Natural killer cell (primary cell): ENCODE results near the gene KCNJ5. TPM values are rescaled to one million over a fixed set of nuclear protein-coding genes. Genes with fewer than 3 reads are reported as not detected.
A peak's percentile ranks its signal among the peaks of the same experiment; 100 is the strongest.

Experiments
- ATAC-seq, 3 donors: fragments of 150-1000 bp in 2 of 3; fragments of 200-7000 bp in 1 of 3; cut with Tn5 transposase; 1 replicate in 1 of 3; 2 replicates in 2 of 3; pipeline ENCODE4 v1.10.0; 2021; ENCODE audit warnings: mild to moderate bottlenecking in 2 of 3, moderate library complexity in 2 of 3
- DNase-seq, 2 donors: peaks; one replicate each; pipeline versions ENCODE4 v3.0.0 to v3.0.0-alpha.2; 2013 to 2021; ENCODE audit warnings: mixed read lengths in 1 of 2
- H3K27ac ChIP-seq: one replicate; pipeline ENCODE4 v1.5.1; 2013; ENCODE audit warnings: mild to moderate bottlenecking, low read length
- H3K27me3 ChIP-seq: one replicate; pipeline ENCODE4 v1.6.1; 2013; ENCODE audit warnings: low read length; ENCODE audit not compliant: control insufficient read depth, insufficient read depth
- H3K36me3 ChIP-seq: one replicate; pipeline ENCODE4 v1.6.1; 2013; ENCODE audit warnings: low read length; ENCODE audit not compliant: control insufficient read depth, insufficient read depth
- H3K4me1 ChIP-seq: one replicate; pipeline ENCODE4 v1.6.1; 2013; ENCODE audit warnings: low read length; ENCODE audit not compliant: control insufficient read depth, insufficient read depth
- H3K4me3 ChIP-seq: one replicate; pipeline ENCODE4 v1.5.1; 2013; ENCODE audit warnings: low read length
- H3K9me3 ChIP-seq: one replicate; pipeline ENCODE4 v1.6.1; 2013; ENCODE audit warnings: low read length; ENCODE audit not compliant: control insufficient read depth, insufficient read depth
- H3K27ac Mint-ChIP-seq, 2 donors: one replicate each; pipeline ENCODE4 v1.8.0; 2022; ENCODE audit warnings: mild to moderate bottlenecking in 2 of 2, mixed read lengths in 2 of 2, moderate library complexity in 1 of 2
- H3K27me3 Mint-ChIP-seq, 2 donors: one replicate each; pipeline ENCODE4 v1.8.0; 2022; ENCODE audit warnings: low read depth in 2 of 2, mixed read lengths in 2 of 2
- H3K36me3 Mint-ChIP-seq: one replicate; pipeline ENCODE4 v1.8.0; 2022; ENCODE audit warnings: mixed read lengths
- H3K4me1 Mint-ChIP-seq, 2 donors: one replicate each; pipeline ENCODE4 v1.8.0; 2022; ENCODE audit warnings: mixed read lengths in 2 of 2
- H3K4me3 Mint-ChIP-seq: one replicate; pipeline ENCODE4 v1.8.0; 2022; ENCODE audit warnings: mild to moderate bottlenecking, moderate library complexity, mixed read lengths
- H3K9me3 Mint-ChIP-seq, 2 donors: one replicate each; pipeline ENCODE4 v1.8.0; 2022; ENCODE audit warnings: mixed read lengths in 2 of 2
- WGBS: methylation state at CpG from one replicate; pipeline ENCODE4 v1.1.7; 2013; ENCODE audit warnings: missing lambda C conversion rate; ENCODE audit not compliant: insufficient coverage; 5-methylcytosine and 5-hydroxymethylcytosine counted together
- intact Hi-C: fragments of 100-400 bp; cut with micrococcal nuclease; formaldehyde crosslinking; loops from one replicate; pipeline ENCODE4 v1.14.2; 2022
- total RNA-seq, 4 donors: library from RNA; stranded (reverse); fragments of 120-200 nt in 1 of 4; gene quantifications; one replicate each; pipeline versions ENCODE4 v1.2.3 to v1.2.4, GENCODE V29; 2013 to 2022
- TF ChIP-seq, protein P1 (sequence below): fragments of 200-600 bp; IDR thresholded peaks from one replicate; pipeline ENCODE4 v1.8.0; 2022; ENCODE audit warnings: antibody characterized with exemption

Gene KCNJ5
- total RNA-seq, 3 donors from 2014 or later (not counting 1 experiment from before 2014, with no cell fraction given), result 0.09 to 0.18 (median 0.15) TPM

DNA sequence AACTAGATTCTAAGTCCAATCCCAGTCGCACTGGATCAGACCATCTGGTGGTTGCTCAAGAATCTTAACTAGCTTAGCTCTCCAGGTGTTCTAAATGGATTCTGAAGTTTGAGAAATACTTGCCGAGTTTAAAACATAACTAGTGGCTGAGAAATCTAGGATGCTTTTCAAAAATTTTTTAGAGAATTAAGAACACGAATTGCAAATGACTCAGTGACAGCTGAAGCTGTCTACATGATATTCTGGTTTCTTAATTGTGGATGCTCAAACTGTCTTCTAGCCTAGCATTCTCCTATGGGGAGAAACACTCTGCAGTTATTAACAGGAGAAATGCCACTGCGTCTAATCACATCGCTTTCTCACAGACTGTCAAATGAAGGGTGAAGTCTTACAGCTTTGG lies 71.7 kb downstream of the KCNJ5 start:
- H3K4me1 Mint-ChIP-seq, result peaks cover 25 to 29% of the 10 kb centered on the region in 2 donors
- H3K36me3 ChIP-seq, result no peaks in the 10 kb centered on the region
- no peaks in the 10 kb centered on the region for H3K27me3 Mint-ChIP-seq
- TF ChIP-seq, protein P1, sequence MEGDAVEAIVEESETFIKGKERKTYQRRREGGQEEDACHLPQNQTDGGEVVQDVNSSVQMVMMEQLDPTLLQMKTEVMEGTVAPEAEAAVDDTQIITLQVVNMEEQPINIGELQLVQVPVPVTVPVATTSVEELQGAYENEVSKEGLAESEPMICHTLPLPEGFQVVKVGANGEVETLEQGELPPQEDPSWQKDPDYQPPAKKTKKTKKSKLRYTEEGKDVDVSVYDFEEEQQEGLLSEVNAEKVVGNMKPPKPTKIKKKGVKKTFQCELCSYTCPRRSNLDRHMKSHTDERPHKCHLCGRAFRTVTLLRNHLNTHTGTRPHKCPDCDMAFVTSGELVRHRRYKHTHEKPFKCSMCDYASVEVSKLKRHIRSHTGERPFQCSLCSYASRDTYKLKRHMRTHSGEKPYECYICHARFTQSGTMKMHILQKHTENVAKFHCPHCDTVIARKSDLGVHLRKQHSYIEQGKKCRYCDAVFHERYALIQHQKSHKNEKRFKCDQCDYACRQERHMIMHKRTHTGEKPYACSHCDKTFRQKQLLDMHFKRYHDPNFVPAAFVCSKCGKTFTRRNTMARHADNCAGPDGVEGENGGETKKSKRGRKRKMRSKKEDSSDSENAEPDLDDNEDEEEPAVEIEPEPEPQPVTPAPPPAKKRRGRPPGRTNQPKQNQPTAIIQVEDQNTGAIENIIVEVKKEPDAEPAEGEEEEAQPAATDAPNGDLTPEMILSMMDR, result no peak
- DNase-seq, result no peak
- H3K36me3 Mint-ChIP-seq, result no peaks in the 10 kb centered on the region
- no peak overlapping the region for H3K27ac ChIP-seq
- intact Hi-C loops, result no loop called here
- peak in 2 of 3 donors; percentile 30 to 47 for ATAC-seq
- H3K9me3 ChIP-seq, result no peaks in the 10 kb centered on the region
- H3K9me3 Mint-ChIP-seq, result no peaks in the 10 kb centered on the region
- 65% methylated on average over 5 of the region's 5 CpGs for WGBS
- no peaks in the 10 kb centered on the region for H3K27me3 ChIP-seq
- no peak overlapping the region for H3K4me3 ChIP-seq
- peak overlapping the region; percentile 75 for H3K4me3 Mint-ChIP-seq
- H3K4me1 ChIP-seq, result peaks cover 10% of the 10 kb centered on the region
- peak overlapping the region; percentile 17 to 54 for H3K27ac Mint-ChIP-seq

DNA sequence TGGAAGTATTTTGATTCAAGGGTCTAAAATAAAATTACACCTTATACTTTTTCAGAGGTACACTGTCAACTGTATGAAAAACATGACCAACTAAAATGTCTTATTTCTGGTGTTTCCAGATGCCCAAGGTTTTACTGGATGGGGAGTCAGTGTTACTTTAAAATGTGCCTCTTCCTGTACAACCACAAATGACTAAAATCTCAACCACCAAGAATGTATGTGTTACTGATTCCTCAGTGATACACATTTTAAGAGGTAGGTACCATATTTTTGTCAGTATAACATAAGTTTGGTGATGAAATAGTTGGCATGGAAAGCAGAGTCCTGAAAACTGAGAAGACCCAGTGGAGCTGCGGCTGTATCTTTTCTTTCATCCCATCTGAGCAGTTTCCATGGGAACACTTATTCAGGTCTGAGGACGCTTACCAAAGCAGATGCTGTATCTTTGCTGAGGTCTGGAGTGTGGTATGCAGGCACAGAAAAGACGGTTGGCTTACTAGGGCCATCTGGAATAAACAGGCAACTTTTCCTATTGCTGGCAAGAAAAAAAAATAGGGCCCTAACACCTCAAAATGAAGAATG lies 72.7 kb downstream of the KCNJ5 start:
- Histone ChIP-seq H3K36me3 (no peaks in the 10 kb centered on the region), H3K4me1 (peaks cover 10% of the 10 kb centered on the region), H3K9me3 (no peaks in the 10 kb centered on the region), H3K27me3 (no peaks in the 10 kb centered on the region), H3K27ac (no peak overlapping the region), H3K4me3 (no peak overlapping the region)
- ATAC-seq, result peak in 1 of 3 donors; percentile 38
- Mint-ChIP-seq H3K9me3 (no peaks in the 10 kb centered on the region), H3K36me3 (no peaks in the 10 kb centered on the region), H3K27me3 (no peaks in the 10 kb centered on the region), H3K4me3 (no peak overlapping the region), H3K27ac (no peak overlapping the region), H3K4me1 (peaks cover 25 to 29% of the 10 kb centered on the region in 2 donors)
- intact Hi-C loops, result no loop called here
- no peak for DNase-seq
- TF ChIP-seq, protein P1, result no peak
- WGBS, result 80% methylated on average over 3 of the region's 3 CpGs

DNA sequence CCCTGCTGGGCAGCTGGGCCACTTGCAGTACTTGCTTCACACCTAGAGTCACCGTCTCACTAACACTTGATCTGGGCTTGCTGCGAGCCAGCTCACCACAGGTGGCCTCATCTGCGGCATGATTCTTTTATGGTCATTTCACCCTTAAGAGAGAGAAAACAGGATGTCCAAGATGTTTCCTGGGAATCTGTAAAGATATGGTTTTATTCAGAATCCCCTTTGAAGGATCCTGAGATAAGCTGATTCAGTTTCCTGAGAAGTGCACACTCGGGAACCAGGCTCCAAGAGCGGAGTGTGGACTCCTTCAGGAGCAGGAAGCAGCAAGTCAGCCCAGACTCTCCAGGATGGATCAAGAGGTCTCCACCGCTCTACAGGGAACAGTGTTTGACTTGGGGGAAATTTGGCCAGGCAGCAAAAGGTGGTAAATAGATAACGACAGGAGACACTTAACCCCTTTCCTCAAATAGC lies 73.3 kb downstream of the KCNJ5 start:
- Mint-ChIP-seq H3K36me3 (no peaks in the 10 kb centered on the region), H3K27me3 (no peaks in the 10 kb centered on the region), H3K4me1 (peaks cover 25 to 29% of the 10 kb centered on the region in 2 donors), H3K27ac (peak overlapping the region in 1 of 2 donors; percentile 68), H3K9me3 (no peaks in the 10 kb centered on the region), H3K4me3 (no peak overlapping the region)
- no peak overlapping the region for H3K4me3 ChIP-seq
- H3K27me3 ChIP-seq, result no peaks in the 10 kb centered on the region
- intact Hi-C loops, result no loop called here
- ATAC-seq (peak in 1 of 3 donors; percentile 41), DNase-seq (no peak)
- TF ChIP-seq, protein P1, result no peak
- H3K4me1 ChIP-seq, result peaks cover 10% of the 10 kb centered on the region
- H3K27ac ChIP-seq, result no peak overlapping the region
- WGBS, result 60% methylated on average over 7 of the region's 7 CpGs
- no peaks in the 10 kb centered on the region for H3K9me3 ChIP-seq
- H3K36me3 ChIP-seq, result no peaks in the 10 kb centered on the region

DNA sequence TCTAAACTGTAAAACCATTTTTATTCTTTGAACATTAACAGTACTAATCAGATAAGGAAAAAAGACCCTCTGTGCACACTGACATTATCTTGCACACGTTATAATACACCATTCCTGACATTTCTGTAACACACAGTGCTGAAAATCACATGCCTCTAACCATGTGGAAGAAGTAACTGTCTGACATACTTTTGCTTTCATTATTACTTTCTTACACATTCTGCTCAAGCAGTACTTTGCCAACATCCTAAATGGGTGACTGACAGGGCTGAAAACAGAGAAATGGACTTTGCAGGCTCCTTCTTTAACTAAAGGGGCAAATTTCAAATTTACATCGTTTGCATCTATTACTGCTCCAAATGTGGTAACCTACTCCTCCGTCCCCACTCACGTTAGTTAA lies 74.3 kb downstream of the KCNJ5 start:
- Histone ChIP-seq H3K9me3 (no peaks in the 10 kb centered on the region), H3K4me1 (peaks cover 12% of the 10 kb centered on the region), H3K27me3 (no peaks in the 10 kb centered on the region), H3K27ac (no peak overlapping the region), H3K36me3 (no peaks in the 10 kb centered on the region), H3K4me3 (no peak overlapping the region)
- no peaks in the 10 kb centered on the region for H3K36me3 Mint-ChIP-seq
- peak overlapping the region; percentile 1 for H3K4me3 Mint-ChIP-seq
- H3K27me3 Mint-ChIP-seq, result no peaks in the 10 kb centered on the region
- TF ChIP-seq, protein P1, result no peak
- H3K27ac Mint-ChIP-seq, result peak overlapping the region; percentile 13 to 21
- intact Hi-C loops, result no loop called here
- ATAC-seq (peak; percentile 82 to 84 (median 83)), DNase-seq (no peak)
- peaks cover 27 to 35% of the 10 kb centered on the region in 2 donors for H3K4me1 Mint-ChIP-seq
- no peaks in the 10 kb centered on the region for H3K9me3 Mint-ChIP-seq
- WGBS, result 34% methylated on average over 4 of the region's 4 CpGs
